HG03064 (cell line): Measurements from ENCODE around the gene GNAQ.
"Not testable (repeated sequence)": the region's sequence is repeated elsewhere in the genome, so short reads cannot be mapped to it uniquely, and the experiment has no call there.

ENCODE experiments used
- ATAC-seq: cut with Tn5 transposase; IDR thresholded peaks from one replicate; pipeline ENCODE4 v1.9.1; 2021; ENCODE audit warnings: low read depth; ENCODE audit not compliant: unreplicated experiment

GNAQ gene

DNA sequence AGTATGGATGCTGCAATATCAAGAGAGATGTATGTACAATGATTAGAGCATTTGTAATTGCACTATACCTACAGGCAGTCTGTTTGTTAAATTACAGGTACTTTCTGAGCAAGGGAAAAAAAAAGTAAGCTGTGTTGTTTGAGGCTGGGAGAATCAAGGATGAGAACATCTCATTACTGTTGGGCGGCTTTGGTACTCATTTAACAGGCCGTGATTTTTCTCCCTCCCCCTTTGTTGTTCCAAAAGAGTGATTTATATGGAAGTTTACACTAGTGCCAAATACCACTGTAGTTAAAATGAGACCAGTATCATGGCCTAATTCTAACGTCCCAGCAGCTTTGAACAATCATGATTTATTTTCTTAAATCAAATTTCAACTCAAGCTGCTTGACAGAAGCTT lies 312.3 kb downstream of the GNAQ start:
- no peak for ATAC-seq

DNA sequence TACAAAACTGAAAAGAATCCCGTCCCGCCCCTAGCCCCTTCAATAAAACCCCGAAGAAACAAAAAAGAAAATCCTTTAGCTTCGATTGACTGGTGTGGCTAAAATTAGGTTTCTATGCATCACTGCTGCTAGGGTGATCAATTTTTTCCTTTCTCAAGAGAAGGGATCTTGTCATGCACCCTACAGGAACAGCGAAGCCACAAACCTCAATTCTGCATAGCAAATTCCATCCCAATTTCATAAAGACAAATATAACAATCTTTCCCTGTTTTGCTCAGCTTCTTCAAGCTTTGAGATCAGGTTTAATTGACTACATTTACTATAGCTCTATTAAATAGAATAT lies 313.3 kb downstream of the GNAQ start:
- not testable (repeated sequence) for ATAC-seq

DNA sequence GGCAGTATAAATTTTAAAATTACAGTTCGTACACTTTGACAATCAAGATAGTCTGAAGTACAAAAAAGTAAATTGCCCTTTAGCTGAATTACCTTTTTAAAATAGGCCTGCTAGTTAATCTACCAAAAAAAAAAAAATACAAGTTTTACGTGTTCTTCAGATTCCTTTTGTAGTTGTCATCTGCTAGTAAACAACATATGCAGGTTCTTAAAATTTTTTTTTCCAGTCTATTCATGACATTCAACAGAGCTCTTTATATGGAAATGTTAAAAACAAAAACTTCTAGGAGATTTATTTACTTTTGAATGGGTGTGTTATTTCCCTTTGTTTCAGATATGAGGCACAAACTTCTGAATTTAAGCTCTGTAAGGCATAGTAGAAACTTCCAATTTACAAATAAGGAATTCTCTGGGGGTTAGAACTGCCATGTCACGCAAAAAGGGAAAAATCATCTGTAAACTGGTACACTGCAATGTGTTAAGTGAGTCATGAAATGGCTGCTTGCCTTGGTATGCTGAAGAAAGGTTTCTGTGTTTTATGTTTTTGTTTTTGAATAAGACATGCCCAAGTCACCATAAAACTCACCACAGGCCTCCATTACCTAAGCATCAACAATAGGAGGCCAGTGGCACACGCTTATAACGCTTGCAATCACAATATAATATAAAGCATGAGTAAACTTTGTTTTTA lies 313.9 kb downstream of the GNAQ start:
- ATAC-seq = not testable (repeated sequence)

DNA sequence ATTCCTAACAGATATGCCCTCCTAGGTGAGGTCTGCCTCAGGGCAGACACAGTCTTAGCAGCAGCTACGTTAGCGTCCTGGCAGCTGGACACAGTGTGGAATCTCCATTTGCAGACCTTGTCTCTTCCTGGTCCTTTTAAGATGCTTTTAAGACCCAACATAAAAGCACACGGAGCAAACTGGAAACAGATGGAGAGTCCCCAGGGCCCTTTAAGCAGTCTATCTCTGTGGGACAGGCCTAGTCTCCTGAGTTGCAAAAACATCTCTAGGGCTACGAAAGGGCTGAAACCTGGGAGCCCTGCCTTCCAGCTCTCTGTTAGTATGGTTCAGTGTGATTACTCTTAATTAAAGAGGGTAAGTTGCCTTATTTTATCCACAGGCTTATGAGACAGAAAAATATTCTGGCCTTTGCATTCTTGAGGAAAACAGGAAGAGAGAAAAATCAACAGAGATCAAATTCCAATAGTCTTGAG lies 317.5 kb downstream of the GNAQ start:
- no peak for ATAC-seq

DNA sequence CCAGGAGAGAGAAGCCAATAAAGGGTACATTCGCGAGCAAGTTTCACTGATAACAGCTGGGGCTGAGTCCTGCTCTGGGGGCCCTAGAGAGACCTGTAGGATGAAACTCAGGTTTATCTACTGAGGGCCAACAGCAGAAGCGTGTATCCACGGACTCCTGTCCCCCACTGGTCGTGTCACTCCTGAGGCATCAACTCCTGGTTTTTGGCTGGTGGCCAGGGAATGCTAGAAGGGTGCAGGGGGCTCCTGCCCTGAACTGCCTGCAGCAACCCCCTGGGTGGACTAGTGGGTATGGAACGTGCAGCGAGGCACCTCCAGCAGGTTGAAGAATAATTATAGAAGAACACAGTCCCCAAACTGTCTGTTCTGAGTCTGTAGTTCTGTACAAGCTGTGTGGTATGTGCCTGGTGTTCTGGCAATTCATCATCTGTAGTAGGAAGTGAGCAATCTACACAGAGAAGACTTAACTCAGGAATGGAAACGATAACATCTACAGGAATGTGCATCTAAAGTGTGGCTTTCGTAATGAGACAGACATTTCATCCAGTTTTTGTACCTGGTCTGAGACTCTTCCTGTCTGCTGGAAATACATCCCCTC lies 319.0 kb downstream of the GNAQ start:
- ATAC-seq = no peak

DNA sequence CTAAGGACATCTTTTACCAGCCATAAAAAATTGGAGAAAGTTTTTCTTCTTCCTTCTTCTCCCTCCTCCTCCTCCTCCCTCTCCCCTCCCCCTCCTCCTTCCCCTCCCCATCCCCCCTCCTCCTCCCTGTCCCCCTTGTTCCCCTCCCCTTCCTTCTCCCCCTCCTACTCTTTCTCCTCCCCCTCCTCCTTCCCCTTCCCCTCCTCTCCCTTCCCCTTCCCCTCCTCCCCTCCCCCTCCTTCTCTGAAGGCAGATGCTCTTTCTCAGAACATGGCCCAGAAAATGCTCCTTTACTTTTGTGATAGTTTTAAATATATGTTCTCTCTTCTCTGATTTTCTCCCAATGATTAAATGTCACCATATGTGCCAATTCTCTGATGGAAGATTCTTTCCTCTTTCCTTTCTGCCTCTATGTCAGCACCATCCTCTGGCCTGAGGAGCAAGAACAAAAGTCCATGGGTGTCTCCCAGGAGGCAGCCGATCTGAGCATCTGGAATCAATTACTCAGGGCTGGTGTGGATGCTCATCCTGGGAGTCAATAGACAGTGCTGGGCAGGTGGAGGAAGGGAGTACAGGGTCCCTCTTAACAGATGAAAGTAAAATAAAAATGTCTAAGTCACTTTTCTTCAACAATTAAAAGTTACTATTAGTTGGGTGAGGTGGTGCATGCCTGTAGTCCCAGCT lies 320.5 kb downstream of the GNAQ start:
- no peak for ATAC-seq

DNA sequence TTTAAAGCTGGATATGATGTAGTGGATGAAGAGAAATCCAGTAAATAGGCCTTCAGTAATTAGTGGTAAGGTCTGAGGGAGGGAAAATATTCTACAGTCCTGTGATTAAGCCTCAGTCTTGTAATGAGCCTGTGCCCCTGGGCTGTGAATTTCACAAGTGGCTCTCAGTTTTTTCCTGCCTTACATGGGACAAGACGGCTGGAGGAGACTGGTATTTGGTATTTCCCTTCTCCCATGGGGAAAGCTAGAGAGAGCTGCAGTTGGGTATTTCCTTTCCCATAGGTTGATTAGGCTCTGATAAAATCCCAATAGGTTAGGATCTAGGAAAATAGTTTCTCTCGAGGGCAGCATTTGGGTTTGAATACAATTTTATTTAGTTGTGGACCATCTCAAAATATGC lies 321.3 kb downstream of the GNAQ start:
- no peak for ATAC-seq

DNA sequence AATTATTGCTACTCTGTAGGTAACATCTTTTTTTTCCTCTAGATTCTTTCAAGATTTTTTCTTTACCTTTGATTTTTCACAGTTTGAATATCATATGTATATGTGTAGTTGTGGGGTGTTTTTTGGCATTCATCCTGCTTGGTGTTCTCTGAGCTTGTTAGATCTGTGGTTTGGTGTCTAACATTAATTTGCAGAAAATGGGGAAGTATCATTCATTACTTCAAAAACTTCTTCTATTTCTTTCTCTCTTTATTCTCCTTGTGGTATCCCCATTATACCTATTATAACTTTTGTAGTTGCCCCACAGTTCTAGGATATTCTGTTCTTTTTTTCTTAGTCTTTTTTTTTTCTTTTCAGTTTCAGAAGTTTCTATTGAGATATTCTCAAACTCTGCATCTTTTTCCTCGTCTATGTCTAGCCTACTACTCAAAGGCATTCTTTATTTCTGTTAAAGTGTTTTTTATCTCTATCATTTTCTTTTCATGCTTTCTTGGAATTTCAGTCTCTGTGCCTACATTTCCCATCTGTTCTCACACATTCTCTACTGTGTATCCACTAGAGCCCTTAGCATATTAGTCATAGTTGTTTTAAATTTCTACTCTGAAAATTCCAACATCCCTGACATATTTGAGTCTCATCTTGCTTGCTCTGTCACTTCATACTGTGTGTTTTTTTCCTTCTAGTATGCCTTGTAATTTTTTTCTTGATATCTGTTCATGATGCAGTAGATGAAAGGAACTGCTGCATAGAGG lies 323.4 kb downstream of the GNAQ start:
- ATAC-seq = no peak

DNA sequence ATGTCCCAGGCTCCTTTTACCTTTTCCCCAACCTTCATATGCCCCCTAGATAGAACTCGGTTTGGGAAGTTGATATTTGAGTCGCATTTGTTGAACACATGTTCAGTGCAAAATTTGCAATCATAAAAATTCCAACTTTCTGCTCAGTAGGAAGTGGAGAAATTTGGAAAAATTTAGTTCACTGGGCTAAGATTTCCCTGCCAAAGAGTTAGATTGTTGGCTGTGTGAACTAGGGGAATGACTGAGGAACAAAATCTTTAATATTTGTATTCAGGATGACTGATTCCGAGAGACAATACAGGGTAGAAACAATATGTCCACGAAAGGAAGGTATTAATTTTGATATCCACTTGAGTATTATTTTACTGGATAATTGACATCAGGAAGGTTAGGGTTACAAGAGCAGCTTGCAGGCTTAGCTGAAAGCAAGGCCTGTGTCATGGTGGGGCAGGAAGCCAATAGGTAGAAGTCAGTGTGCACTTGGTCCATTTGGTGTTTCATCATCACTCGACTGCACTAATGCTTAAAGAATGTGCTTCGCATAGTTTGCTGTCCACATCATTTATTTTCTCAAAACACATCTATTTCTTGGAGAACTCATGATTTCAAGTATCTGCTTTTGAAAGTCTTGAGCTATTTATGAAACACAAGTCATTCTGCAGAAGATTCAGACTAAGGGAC lies 324.1 kb downstream of the GNAQ start:
- ATAC-seq = no peak

- ATAC-seq = no peak
These were observed 326.0 kb downstream of the GNAQ start for GRCh38 chr9:77705636-77706035.

- ATAC-seq = not testable (repeated sequence)
These were observed 328.9 kb downstream of the GNAQ start for GRCh38 chr9:77702521-77703390.

GRCh38 chr9:77697238-77697984 lies 334.2 kb downstream of the GNAQ start:
- ATAC-seq = no peak

- not testable (repeated sequence) for ATAC-seq
These were observed 340.9 kb downstream of the GNAQ start for GRCh38 chr9:77690723-77691122.

DNA sequence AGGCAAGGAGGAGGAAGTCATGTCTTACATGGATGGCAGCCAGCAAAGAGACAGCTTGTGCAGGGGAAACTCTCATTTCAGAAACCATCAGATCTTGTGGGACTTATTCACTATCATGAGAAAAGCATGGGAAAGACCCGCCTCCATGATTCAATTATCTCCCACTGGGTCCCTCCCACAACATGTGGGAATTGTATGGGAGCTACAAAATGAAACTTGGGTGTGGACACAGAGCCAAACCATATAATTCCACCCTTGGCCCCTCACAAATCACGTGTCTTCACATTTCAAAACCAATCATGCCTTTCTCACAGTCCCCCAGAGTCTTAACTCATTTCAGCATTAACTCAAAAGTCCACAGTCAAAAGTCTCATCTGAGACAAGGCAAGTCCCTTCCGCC lies 341.5 kb downstream of the GNAQ start:
- not testable (repeated sequence) for ATAC-seq

GRCh38 chr9:77687737-77688136 lies 343.9 kb downstream of the GNAQ start:
- ATAC-seq = not testable (repeated sequence)

DNA sequence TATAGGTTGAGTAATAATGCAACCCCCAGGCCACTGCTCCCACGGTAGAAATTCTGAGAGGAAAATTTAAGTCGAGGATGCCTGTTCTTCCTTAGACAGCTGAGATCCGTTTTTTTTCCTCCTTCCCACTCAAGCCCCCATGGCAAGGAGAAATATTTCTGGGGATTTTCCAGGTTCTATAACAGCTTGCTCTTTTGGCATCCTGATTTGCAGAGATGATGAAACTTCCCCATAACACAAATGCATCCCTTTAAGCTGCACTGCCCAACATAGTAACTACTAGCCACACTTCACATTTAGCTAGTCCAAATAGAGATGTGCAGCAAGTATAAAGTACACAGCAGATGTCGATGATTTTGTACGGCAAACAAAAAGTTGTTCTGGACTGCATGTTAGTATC lies 351.0 kb downstream of the GNAQ start:
- ATAC-seq = no peak

DNA sequence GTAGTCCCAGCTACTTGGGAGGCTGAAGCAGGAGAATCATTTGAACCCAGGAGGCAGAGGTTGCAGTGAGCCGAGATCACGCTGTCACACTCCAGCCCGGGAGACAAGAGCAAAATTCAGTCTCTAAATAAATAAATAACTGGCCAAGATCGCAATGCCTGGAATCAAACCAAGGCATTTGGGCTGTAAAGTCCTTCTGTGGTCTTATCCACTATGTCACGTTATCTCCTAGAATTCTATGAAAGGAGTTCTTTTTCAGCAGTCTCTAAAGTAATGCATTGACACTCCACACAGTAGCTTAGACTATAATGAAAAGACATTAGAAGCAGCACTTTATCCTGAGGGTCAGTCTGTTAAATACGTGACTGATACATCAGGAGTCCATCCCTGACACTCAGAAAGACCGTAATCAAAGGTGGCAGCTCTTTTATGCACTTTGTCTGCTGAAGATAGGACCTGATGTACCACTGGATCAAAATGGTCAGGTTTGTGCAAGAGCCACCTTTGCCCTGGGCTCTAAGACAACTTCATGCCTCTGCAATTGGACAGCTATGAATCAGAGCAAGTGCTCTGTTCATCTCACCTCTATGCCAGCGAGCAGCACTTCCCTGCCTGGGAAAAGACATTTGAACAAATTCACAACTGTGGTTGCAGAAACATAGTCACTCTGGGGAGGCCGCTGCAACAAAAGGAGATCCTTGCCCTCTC lies 351.8 kb downstream of the GNAQ start:
- ATAC-seq = no peak

GRCh38 chr9:77679088-77679487 lies 352.5 kb downstream of the GNAQ start:
- ATAC-seq = no peak
